Activated T-helper 2 cell treated with anti-CD3 and anti-CD28 coated beads, Interferon-gamma antibody, Interleukin-2, Interleukin-4, amounts not matched to agents 10 μg/mL and 5 μg/mL and 100 μg/mL, durations not matched to agents 14 hours and 24 hours and 36 hours (primary cell): ENCODE measurements around the gene CENPN. TPM values are rescaled to one million over a fixed set of nuclear protein-coding genes. Genes with fewer than 3 reads are reported as not detected.

Experiments used
- DNase-seq: peaks from one replicate; pipeline ENCODE4 v3.0.0; 2021; ENCODE audit warnings: low spot score
- H3K27ac Mint-ChIP-seq: one replicate; pipeline ENCODE4 v1.8.0; 2021; ENCODE audit warnings: mixed read lengths
- H3K27me3 Mint-ChIP-seq: one replicate; pipeline ENCODE4 v1.8.0; 2021; ENCODE audit warnings: low read depth, mixed read lengths
- H3K36me3 Mint-ChIP-seq: one replicate; pipeline ENCODE4 v1.8.0; 2021; ENCODE audit warnings: low read depth, mixed read lengths
- H3K4me1 Mint-ChIP-seq: one replicate; pipeline ENCODE4 v1.8.0; 2021; ENCODE audit warnings: low read depth, mixed read lengths
- H3K4me3 Mint-ChIP-seq: one replicate; pipeline ENCODE4 v1.8.0; 2021; ENCODE audit warnings: low read depth, mild to moderate bottlenecking, moderate library complexity, mixed read lengths
- H3K9me3 Mint-ChIP-seq: one replicate; pipeline ENCODE4 v1.8.0; 2021; ENCODE audit warnings: mixed read lengths
- intact Hi-C: fragments of 100-400 bp; cut with micrococcal nuclease; formaldehyde crosslinking; loops from one replicate; pipeline ENCODE4 v1.15.1; 2023
- total RNA-seq: library from RNA; stranded (reverse); gene quantifications from 2 replicates; pipeline ENCODE4 v1.2.3, GENCODE V29; 2022

Gene CENPN
- total RNA-seq, 1 donor from 2014 or later, result 57.4 TPM

DNA sequence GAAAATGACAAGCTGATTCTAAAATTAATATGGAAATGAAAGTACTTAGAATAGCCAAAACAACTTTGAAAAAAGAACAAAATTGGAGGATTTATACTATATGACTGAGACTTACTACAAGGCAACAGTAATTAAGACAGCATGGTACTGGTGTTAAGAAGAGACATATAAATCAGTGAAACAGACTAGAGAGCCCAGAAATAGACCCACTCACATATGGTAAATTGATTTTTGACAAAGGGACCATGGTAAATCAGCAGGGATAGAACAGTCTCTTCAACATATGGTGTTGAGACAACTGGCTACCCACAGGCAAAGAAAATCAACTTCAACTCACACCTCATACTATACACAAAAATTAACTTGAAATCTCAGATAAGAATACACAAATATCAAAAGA lies 13.2 kb upstream of the CENPN start:
- no peaks in the 10 kb centered on the region for H3K9me3 Mint-ChIP-seq
- peaks cover 63% of the 10 kb centered on the region for H3K4me1 Mint-ChIP-seq
- no peak for DNase-seq
- H3K27me3 Mint-ChIP-seq, result no peaks in the 10 kb centered on the region
- H3K4me3 Mint-ChIP-seq, result no peak overlapping the region
- peak overlapping the region; percentile 36 for H3K27ac Mint-ChIP-seq
- H3K36me3 Mint-ChIP-seq, result peaks cover 72% of the 10 kb centered on the region
- intact Hi-C loops, result loop anchor here (10.0 kb wide), 2 partner anchors 641 to 1661 kb away; no protein-coding TSS in a partner anchor

DNA sequence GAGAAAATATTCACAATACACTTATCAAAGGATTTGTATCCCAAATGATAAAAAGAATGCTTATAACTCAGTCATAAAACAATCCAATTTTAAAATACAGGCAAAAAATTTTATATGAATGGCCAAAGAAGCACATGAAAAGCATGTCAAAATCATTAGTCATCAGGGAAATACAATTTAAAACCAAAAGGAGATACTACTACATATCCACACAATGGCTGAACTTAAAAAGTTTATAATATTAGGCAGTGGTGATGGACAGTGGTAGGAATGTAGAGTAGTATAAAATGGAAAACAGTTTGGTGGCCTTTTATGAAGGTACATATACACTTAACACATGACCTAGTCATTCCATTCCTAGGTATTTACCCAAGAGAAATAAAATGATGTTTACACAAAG lies 12.6 kb upstream of the CENPN start:
- intact Hi-C loops, result loop anchor here (10.0 kb wide), 2 partner anchors 640 to 1660 kb away; no protein-coding TSS in a partner anchor
- Mint-ChIP-seq H3K36me3 (peaks cover 72% of the 10 kb centered on the region), H3K27ac (no peak overlapping the region)

DNA sequence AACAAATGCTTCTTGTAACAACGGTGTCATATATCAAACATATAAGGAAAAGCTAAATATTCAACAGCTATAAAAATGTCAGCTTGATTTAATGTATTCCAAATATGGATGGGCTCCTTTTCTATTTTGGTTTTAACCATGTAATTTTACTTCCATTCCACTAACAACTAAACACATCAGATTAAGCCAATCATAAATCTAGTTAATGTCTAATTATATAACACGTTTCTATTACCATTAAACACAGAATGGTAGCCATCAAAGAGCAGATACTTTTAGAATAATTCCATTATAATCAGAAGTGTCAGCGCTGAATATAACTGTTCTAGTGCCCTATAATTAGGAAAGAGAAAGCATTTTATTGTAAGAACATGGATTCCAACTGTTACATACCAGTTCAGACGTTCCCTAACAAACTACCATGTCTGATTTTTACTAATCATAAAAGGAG lies 10.3 kb upstream of the CENPN start:
- peak overlapping the region; percentile 93 for H3K27ac Mint-ChIP-seq
- intact Hi-C loops, result loop anchor here (1.0 to 10.0 kb wide), 3 partner anchors 11 to 1658 kb away; partner anchors contain the start of gene CENPN
- peaks cover 76% of the 10 kb centered on the region for H3K4me1 Mint-ChIP-seq
- H3K27me3 Mint-ChIP-seq, result no peaks in the 10 kb centered on the region
- H3K36me3 Mint-ChIP-seq, result peaks cover 73% of the 10 kb centered on the region
- DNase-seq, result no peak
- H3K4me3 Mint-ChIP-seq, result peak overlapping the region; percentile 81
- H3K9me3 Mint-ChIP-seq, result peaks cover 7% of the 10 kb centered on the region

More for the DNA sequence above, 12.6 kb upstream of the CENPN start:
- Mint-ChIP-seq H3K27me3 (no peaks in the 10 kb centered on the region), H3K9me3 (no peaks in the 10 kb centered on the region), H3K4me3 (no peak overlapping the region), H3K4me1 (peaks cover 69% of the 10 kb centered on the region)
- DNase-seq, result no peak

DNA sequence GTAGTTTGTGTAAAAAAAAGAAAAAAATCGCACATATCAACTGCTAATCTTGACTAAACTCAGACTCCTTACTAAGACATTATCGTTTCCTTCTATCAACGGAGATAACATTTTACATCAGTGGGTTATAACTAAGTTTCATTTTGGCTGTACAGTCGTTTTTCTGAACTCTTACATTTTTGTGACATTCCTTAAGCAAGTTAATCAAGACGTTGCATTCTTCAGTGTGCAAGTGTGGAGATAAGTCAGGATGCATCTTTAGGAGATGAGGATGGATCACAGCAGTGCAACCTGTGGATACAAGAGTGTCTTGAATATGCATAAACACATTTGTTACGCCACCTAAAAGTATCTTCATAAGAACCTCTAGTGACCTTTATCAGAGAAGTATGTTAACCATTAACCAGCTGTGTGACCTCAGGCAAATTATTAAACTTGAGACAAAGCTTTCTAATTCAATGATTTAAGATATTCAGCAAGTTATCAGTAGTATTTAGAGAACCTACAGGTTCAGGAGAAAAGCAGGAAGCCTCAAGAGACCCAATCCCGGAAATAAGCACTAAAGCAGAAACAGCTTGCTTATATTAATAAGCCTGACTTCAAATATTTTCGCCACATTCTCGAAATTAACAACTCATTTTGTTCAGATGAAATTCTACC lies 9.7 kb upstream of the CENPN start:
- peaks cover 76% of the 10 kb centered on the region for H3K36me3 Mint-ChIP-seq
- H3K27me3 Mint-ChIP-seq, result no peaks in the 10 kb centered on the region
- H3K9me3 Mint-ChIP-seq, result peaks cover 7% of the 10 kb centered on the region
- H3K27ac Mint-ChIP-seq, result peak overlapping the region; percentile 93
- H3K4me1 Mint-ChIP-seq, result peaks cover 81% of the 10 kb centered on the region
- peak overlapping the region; percentile 81 for H3K4me3 Mint-ChIP-seq
- DNase-seq, result no peak
- intact Hi-C loops, result loop anchor here (1.0 to 10.0 kb wide), 3 partner anchors 10 to 1658 kb away; partner anchors contain the start of gene CENPN

DNA sequence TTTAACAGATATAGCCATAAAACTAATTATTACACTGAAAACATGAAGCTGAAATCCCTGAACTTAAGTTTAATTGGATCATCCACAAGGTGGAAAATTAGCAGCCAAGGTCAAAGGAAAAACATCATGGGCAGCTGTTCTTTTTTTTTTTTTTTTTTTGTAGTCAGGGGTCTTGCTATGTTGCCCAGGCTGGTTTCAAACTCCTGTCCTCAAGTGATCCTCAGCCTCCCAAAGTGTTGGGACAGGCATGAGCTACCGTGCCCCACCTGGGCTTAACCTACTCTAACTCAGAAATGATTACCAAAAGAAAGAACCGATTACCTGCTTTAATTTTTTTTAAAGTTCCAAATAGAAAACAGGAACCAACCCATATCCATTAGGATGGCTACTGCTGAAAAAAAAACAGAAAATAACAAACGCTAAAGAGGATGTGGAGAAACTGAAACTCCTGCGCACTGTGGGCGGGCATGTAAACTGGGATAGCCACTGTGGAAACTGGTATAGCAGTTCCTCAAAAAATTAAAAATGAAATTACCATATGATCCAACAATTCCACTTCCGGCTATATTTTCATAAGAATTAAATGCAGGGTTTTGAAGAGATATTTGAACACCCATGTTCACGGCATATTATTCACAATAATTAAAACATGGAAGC lies 8.9 kb upstream of the CENPN start:
- DNase-seq, result no peak
- Mint-ChIP-seq H3K4me1 (peaks cover 79% of the 10 kb centered on the region), H3K4me3 (peak overlapping the region; percentile 45), H3K36me3 (peaks cover 75% of the 10 kb centered on the region), H3K27ac (peak overlapping the region; percentile 62), H3K27me3 (no peaks in the 10 kb centered on the region), H3K9me3 (peaks cover 7% of the 10 kb centered on the region)
- intact Hi-C loops, result loop anchor here (1.0 to 10.0 kb wide), 3 partner anchors 9 to 1657 kb away; partner anchors contain the start of gene CENPN

DNA sequence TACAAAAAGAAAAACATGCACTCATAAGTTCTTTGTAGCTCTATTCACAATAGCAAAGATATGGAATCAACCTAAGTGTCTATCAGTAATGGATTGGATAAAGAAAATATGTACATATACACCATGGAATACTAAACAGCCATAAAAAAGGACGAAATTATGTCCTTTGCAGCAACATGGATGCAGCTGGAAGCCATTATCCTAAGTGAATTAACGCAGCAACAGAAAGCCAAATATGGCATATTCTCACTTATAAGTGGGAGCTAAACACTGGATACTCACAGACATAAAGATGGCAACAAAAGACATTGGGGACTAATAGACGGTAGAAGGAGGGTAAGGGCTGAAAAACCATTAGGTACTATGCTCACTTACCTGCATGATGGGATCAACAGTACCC lies 6.1 kb upstream of the CENPN start:
- H3K27me3 Mint-ChIP-seq, result no peaks in the 10 kb centered on the region
- H3K4me1 Mint-ChIP-seq, result peaks cover 76% of the 10 kb centered on the region
- peaks cover 7% of the 10 kb centered on the region for H3K9me3 Mint-ChIP-seq
- H3K36me3 Mint-ChIP-seq, result peaks cover 69% of the 10 kb centered on the region
- no peak for DNase-seq
- H3K4me3 Mint-ChIP-seq, result no peak overlapping the region
- no peak overlapping the region for H3K27ac Mint-ChIP-seq
- intact Hi-C loops, result loop anchor here (5.0 to 10.0 kb wide), 5 partner anchors 54 to 419 kb away; partner anchors contain the start of genes CDYL2 and GAN

DNA sequence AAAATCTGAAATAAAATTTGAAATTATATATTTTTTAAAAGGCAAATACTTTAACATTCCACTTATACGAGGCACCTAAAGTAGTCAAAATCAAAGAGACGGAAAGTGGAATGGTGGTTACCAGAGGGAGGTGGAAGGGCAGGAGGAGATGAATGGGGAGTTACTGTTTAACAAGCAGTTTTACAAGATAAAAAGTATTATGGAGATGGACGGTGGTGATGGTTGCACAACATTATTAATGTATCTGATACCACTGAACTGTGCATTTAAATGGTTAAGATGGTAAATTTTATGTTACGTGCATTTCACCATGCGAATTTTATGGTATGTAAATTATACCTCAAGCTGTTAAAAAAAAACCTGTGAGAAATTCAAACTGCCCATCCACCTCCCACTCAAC lies 5.7 kb upstream of the CENPN start:
- peaks cover 7% of the 10 kb centered on the region for H3K9me3 Mint-ChIP-seq
- H3K27me3 Mint-ChIP-seq, result no peaks in the 10 kb centered on the region
- peaks cover 73% of the 10 kb centered on the region for H3K4me1 Mint-ChIP-seq
- no peak overlapping the region for H3K27ac Mint-ChIP-seq
- H3K4me3 Mint-ChIP-seq, result no peak overlapping the region
- intact Hi-C loops, result loop anchor here (5.0 to 10.0 kb wide), 5 partner anchors 54 to 419 kb away; partner anchors contain the start of genes CDYL2 and GAN
- DNase-seq, result no peak
- H3K36me3 Mint-ChIP-seq, result peaks cover 73% of the 10 kb centered on the region

DNA sequence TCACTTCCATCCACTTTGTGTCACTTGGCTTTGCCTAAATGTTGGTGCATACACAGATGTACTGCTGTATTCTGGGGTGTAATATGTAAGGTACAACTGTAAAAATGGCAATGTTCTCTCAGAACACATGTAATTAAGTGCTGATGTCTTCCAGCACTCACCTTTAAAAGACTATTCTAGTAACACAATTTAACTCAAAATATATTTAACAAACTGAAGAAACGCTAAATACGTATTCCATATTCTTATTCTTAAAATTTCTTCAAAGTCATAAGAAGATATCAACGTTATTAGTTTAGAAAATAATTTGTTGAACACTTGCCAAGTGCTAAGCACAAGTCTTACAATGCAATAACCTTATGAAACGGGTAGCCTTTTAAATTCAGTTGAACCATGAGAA lies 4.0 kb upstream of the CENPN start:
- intact Hi-C loops, result loop anchor here (5.0 to 10.0 kb wide), 5 partner anchors 56 to 421 kb away; partner anchors contain the start of genes CDYL2 and GAN
- no peak for DNase-seq
- Mint-ChIP-seq H3K4me3 (peak overlapping the region; percentile 96), H3K27ac (peak overlapping the region; percentile 98), H3K4me1 (peaks cover 62% of the 10 kb centered on the region), H3K36me3 (peaks cover 65% of the 10 kb centered on the region), H3K27me3 (no peaks in the 10 kb centered on the region), H3K9me3 (peaks cover 7% of the 10 kb centered on the region)

DNA sequence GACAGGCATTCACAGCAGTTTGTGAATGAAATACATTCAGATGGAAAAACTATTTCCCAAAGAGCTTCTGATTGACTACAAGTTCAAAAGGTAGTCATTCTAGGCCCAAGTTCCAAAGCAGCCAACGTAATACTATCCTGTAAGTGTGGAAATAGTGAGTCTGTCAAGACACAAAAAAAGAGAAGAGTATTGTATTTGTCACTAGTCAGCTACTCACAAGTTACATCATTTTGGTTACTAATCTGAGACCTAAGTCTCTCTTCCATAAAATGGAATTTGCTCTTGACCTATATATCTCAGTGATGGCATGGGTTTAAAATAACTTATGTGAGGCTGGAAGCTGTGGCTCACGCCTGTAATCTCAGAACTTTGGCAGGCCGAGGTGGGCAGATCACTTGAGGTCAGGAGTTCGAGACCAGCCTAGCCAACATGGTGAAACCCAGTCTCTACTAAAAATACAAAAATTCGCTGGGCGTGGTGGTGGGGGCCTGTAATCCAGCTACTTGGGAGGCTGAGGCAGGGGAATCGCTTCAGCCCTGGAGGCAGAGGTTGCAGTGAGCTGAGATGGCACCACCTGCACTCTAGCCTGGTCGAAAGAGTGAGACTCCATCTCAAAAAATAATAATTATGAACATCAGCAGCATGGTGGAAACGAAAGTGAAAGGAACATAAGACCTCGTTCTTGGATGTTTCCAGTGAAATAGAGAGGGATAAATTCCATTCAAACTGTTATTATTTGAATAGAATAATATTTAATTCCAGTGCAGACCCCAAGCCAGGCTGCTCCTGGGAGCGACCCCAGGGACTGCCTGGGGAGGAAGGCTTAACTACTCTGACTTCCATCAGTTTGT lies 3.2 kb upstream of the CENPN start:
- intact Hi-C loops, result loop anchor here (5.0 to 10.0 kb wide), 5 partner anchors 57 to 422 kb away; partner anchors contain the start of genes CDYL2 and GAN
- Mint-ChIP-seq H3K4me1 (peaks cover 60% of the 10 kb centered on the region), H3K27ac (peak overlapping the region; percentile 98), H3K36me3 (peaks cover 64% of the 10 kb centered on the region), H3K9me3 (peaks cover 7% of the 10 kb centered on the region), H3K4me3 (peak overlapping the region; percentile 96), H3K27me3 (no peaks in the 10 kb centered on the region)
- DNase-seq, result no peak

DNA sequence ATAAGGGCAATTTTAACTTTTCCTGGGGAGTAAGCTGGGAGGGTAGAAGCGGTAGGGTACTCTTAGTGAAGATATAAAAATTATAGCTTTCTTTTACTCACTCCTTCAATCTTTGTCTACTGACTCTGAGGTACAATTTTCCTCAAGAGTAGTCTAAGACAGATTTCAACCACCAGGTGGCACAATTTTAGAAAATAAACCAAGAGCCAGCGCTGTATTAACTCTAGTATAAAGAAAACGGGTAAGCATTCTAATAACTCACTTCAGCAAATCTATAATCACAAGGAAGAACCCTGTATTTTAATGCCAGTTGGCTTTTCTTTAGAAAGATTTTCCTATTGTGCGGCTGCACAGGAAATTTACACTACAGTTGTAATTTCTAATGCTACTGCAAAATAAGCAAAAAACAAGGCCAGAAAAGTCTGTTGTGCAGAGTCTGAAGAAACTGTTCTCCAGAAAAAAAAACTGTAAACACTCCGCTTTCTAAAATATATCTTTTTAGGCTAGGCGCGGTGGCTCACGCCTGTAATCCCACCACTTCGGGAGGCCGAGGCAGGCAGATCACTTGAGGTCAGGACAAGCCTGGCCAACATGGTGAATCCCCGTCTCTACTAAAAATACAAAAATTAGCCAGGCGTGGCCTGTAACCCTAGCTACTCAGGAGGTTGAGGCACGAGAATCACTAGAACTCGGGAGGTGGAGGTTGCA lies 2.2 kb upstream of the CENPN start:
- intact Hi-C loops, result loop anchor here (5.0 to 10.0 kb wide), 6 partner anchors 57 to 613 kb away; partner anchors contain the start of genes CDYL2 and GAN
- no peak for DNase-seq
- Mint-ChIP-seq H3K27ac (peak overlapping the region; percentile 98), H3K9me3 (peaks cover 7% of the 10 kb centered on the region), H3K36me3 (peaks cover 64% of the 10 kb centered on the region), H3K4me1 (peaks cover 57% of the 10 kb centered on the region), H3K4me3 (peak overlapping the region; percentile 96), H3K27me3 (no peaks in the 10 kb centered on the region)

DNA sequence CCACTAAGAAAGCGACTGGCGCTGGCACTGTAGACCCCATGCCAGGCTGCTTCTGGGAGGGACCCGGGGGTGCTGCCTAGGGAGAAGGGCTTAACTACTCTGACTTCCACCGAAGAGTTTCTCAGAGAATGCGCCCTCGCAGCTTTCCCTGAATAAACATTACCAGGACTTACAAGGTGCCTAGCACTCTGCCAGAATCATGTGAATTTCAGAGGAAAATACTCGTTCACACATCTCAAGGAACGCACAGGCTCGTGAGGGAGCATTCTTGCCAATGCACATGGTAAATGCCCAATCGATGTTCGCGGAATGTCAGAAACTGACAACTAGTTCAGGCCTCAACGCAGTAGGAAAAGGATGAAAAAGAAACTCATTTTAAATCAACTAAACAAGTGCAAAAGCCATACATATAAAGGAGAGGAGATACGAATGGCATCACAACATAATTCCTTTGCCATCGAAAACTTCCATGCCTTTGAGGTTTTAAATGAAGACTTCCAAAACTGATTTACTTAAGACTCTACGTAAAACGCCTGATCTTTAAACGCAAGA lies 1.3 kb upstream of the CENPN start:
- no peak for DNase-seq
- Mint-ChIP-seq H3K9me3 (peaks cover 3% of the 10 kb centered on the region), H3K27me3 (no peaks in the 10 kb centered on the region), H3K4me3 (peak overlapping the region; percentile 96), H3K4me1 (peaks cover 52% of the 10 kb centered on the region), H3K36me3 (peaks cover 59% of the 10 kb centered on the region), H3K27ac (peak overlapping the region; percentile 100)
- intact Hi-C loops, result loop anchor here (5.0 to 10.0 kb wide), 4 partner anchors 201 to 612 kb away; partner anchors contain the start of genes CDYL2 and GAN
